Loucy (cell line): ENCODE results near the gene NFYA.

Source experiments
- CTCF ChIP-seq: fragments of 200-600 bp; sonication (generic); conservative IDR thresholded peaks from 2 replicates; pipeline ENCODE4 v1.5.1; 2014; ENCODE audit warnings: mild to moderate bottlenecking, antibody characterized with exemption, low read length
- EZH2phosphoT487 ChIP-seq: fragments of 200-600 bp; IDR thresholded peaks from 2 replicates; pipeline ENCODE4 v1.6.1; 2018; ENCODE audit warnings: antibody characterized with exemption, mild to moderate bottlenecking, moderate library complexity, borderline replicate concordance

DNA sequence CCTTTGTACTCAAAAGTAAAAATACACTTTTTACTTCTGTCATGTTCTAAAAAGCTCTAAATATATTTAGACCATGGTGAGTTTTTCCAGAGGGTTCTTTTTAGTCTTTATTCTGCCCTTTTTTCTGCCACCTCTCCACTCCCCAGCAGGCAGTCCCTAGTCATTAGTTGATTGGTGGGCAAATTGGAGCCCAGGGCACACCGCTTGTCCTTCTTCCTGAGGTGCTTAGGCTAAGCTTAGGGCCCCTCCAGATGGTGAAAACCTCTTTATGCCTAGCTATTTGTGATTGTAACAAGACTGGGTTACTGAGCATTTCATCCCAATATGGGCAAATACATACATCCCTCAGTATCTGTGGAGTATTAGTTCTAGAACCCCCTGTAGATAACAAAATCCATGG, 75.1 kb downstream of the NFYA start:
- TF ChIP-seq CTCF, result no peak
- no peak for TF ChIP-seq EZH2phosphoT487
